HG02981 (cell line): ENCODE results near the gene DPP7.

Experiments used
- ATAC-seq: cut with Tn5 transposase; IDR thresholded peaks from one replicate; pipeline ENCODE4 v1.9.1; 2021; ENCODE audit warnings: mild to moderate bottlenecking, moderate library complexity; ENCODE audit not compliant: unreplicated experiment

DPP7 gene

GRCh38 chr9:137095664-137096517 is 18.6 kb downstream of the DPP7 start:
- ATAC-seq = peak; percentile 67

- ATAC-seq = no peak
Observed at GRCh38 chr9:137089232-137089947, 25.1 kb downstream of the DPP7 start.

- no peak for ATAC-seq
Observed at GRCh38 chr9:137088121-137088520, 26.4 kb downstream of the DPP7 start.

GRCh38 chr9:137087409-137087925 is 27.1 kb downstream of the DPP7 start:
- ATAC-seq = no peak

GRCh38 chr9:137086531-137087408 is 27.8 kb downstream of the DPP7 start, which contains the start of gene MAN1B1:
Gene MAN1B1 (plus strand): TSS chr9:137086985. CDS start chr9:137087000, 15 bp downstream.
- ATAC-seq = peak; percentile 79

- ATAC-seq = no peak
Observed at GRCh38 chr9:137085920-137086530, 28.5 kb downstream of the DPP7 start.

GRCh38 chr9:137084526-137084925 is 30.0 kb downstream of the DPP7 start:
- no peak for ATAC-seq

GRCh38 chr9:137083394-137084004 is 31.0 kb downstream of the DPP7 start:
- ATAC-seq = no peak

- ATAC-seq = no peak
Observed at GRCh38 chr9:137082925-137083290, 31.6 kb downstream of the DPP7 start.

GRCh38 chr9:137082222-137082924 is 32.2 kb downstream of the DPP7 start:
- ATAC-seq = no peak

GRCh38 chr9:137080260-137081122 is 34.0 kb downstream of the DPP7 start:
- ATAC-seq = no peak

- ATAC-seq = no peak
Observed at GRCh38 chr9:137079401-137079787, 35.1 kb downstream of the DPP7 start.

GRCh38 chr9:137078701-137079400 is 35.7 kb downstream of the DPP7 start:
- no peak for ATAC-seq

- ATAC-seq = peak; percentile 26
Observed at GRCh38 chr9:137077758-137078693, 36.5 kb downstream of the DPP7 start.

- ATAC-seq = peak; percentile 62
Observed at GRCh38 chr9:137077010-137077747, 37.4 kb downstream of the DPP7 start, which contains the start of gene UAP1L1. Gene UAP1L1 (plus strand): TSS chr9:137077517. CDS start chr9:137077533, 16 bp downstream.

GRCh38 chr9:137076636-137077009 is 37.9 kb downstream of the DPP7 start:
- ATAC-seq = no peak
